ENCODE measurements around the gene BRMS1. TPM values are rescaled to one million over a fixed set of nuclear protein-coding genes. Genes with fewer than 3 reads are reported as not detected.
"Not testable (repeated sequence)": the region's sequence is repeated elsewhere in the genome, so short reads cannot be mapped to it uniquely, and the experiment has no call there.

The BRMS1 gene
- total and polyA plus RNA-seq, 2 donors from 2014 or later, result 32.8 to 69.7 TPM

GRCh38 chr11:66388780-66389386 is 44.0 kb upstream of the BRMS1 start:
- Histone ChIP-seq H3K9ac (ENCODE audit: low read length in 3 of 3) (no peak overlapping the region), H3K9me3 (ENCODE audit: control insufficient read depth in 2 of 3, insufficient read depth in 1 of 3, low read length in 3 of 3) (no peaks in the 10 kb centered on the region), H3K27ac (ENCODE audit: low read depth in 2 of 2, low read length in 2 of 2) (no peak overlapping the region), H3K4me1 (ENCODE audit: control insufficient read depth in 2 of 3, insufficient read depth in 2 of 3, low read depth in 1 of 3, low read length in 3 of 3) (no peaks in the 10 kb centered on the region), H3K36me3 (ENCODE audit: control insufficient read depth in 2 of 3, insufficient read depth in 3 of 3, low read length in 3 of 3) (no peaks in the 10 kb centered on the region), H3K27me3 (ENCODE audit: control insufficient read depth, insufficient read depth, low read length) (no peaks in the 10 kb centered on the region), H3K4me3 (ENCODE audit: low read length in 3 of 3) (no peak overlapping the region)
- TF ChIP-seq CTCF (IDR thresholded peaks at IDR 0.05; ENCODE audit: borderline replicate concordance, extremely low read depth, insufficient read depth), result peak; percentile 63
- intact Hi-C loops (cut with DNase I), result no loop called here
- FAIRE-seq (no peak), DNase-seq (peak in 4 of 5 donors; percentile 70 to 82 (median 72))

- FAIRE-seq (no peak), DNase-seq (peak; percentile 91 to 96 (median 93))
- TF ChIP-seq CTCF (IDR thresholded peaks at IDR 0.05; ENCODE audit: borderline replicate concordance, extremely low read depth, insufficient read depth), result peak; percentile 93
- H3K27ac ChIP-seq (ENCODE audit: low read depth in 2 of 2, low read length in 2 of 2), result no peak overlapping the region
- peak overlapping the region; percentile 10 to 39 (median 26) for H3K4me3 ChIP-seq (ENCODE audit: low read length in 3 of 3)
- no peaks in the 10 kb centered on the region for H3K4me1 ChIP-seq (ENCODE audit: control insufficient read depth in 2 of 3, insufficient read depth in 2 of 3, low read depth in 1 of 3, low read length in 3 of 3)
- intact Hi-C loops (cut with DNase I), result no loop called here
- no peaks in the 10 kb centered on the region for H3K9me3 ChIP-seq (ENCODE audit: control insufficient read depth in 2 of 3, insufficient read depth in 1 of 3, low read length in 3 of 3)
- peak overlapping the region; percentile 8 to 50 (median 41) for H3K9ac ChIP-seq (ENCODE audit: low read length in 3 of 3)
- no peaks in the 10 kb centered on the region for H3K36me3 ChIP-seq (ENCODE audit: control insufficient read depth in 2 of 3, insufficient read depth in 3 of 3, low read length in 3 of 3)
- H3K27me3 ChIP-seq (ENCODE audit: control insufficient read depth, insufficient read depth, low read length), result no peaks in the 10 kb centered on the region
These were observed 41.5 kb upstream of the BRMS1 start for GRCh38 chr11:66386171-66387069.

- FAIRE-seq; intact Hi-C loops (cut with DNase I); H3K9me3 ChIP-seq (ENCODE audit: control insufficient read depth in 2 of 3, insufficient read depth in 1 of 3, low read length in 3 of 3); H3K36me3 ChIP-seq (ENCODE audit: control insufficient read depth in 2 of 3, insufficient read depth in 3 of 3, low read length in 3 of 3); H3K27ac ChIP-seq (ENCODE audit: low read depth in 2 of 2, low read length in 2 of 2); H3K9ac ChIP-seq (ENCODE audit: low read length in 3 of 3); H3K4me3 ChIP-seq (ENCODE audit: low read length in 3 of 3); H3K27me3 ChIP-seq (ENCODE audit: control insufficient read depth, insufficient read depth, low read length); H3K4me1 ChIP-seq (ENCODE audit: control insufficient read depth in 2 of 3, insufficient read depth in 2 of 3, low read depth in 1 of 3, low read length in 3 of 3); DNase-seq: not testable (repeated sequence)
These were observed 39.4 kb upstream of the BRMS1 start for GRCh38 chr11:66384316-66384715.

GRCh38 chr11:66380264-66380663 is 35.4 kb upstream of the BRMS1 start:
- DNase-seq, result peak in 2 of 5 donors; percentile 32 to 46
- FAIRE-seq; H3K9ac ChIP-seq (ENCODE audit: low read length in 3 of 3); H3K27ac ChIP-seq (ENCODE audit: low read depth in 2 of 2, low read length in 2 of 2); H3K9me3 ChIP-seq (ENCODE audit: control insufficient read depth in 2 of 3, insufficient read depth in 1 of 3, low read length in 3 of 3); intact Hi-C loops (cut with DNase I); H3K4me3 ChIP-seq (ENCODE audit: low read length in 3 of 3); H3K36me3 ChIP-seq (ENCODE audit: control insufficient read depth in 2 of 3, insufficient read depth in 3 of 3, low read length in 3 of 3); H3K27me3 ChIP-seq (ENCODE audit: control insufficient read depth, insufficient read depth, low read length); H3K4me1 ChIP-seq (ENCODE audit: control insufficient read depth in 2 of 3, insufficient read depth in 2 of 3, low read depth in 1 of 3, low read length in 3 of 3): not testable (repeated sequence)

GRCh38 chr11:66373690-66374287 is 28.9 kb upstream of the BRMS1 start:
- H3K27ac ChIP-seq (ENCODE audit: low read depth in 2 of 2, low read length in 2 of 2); intact Hi-C loops (cut with DNase I); H3K4me1 ChIP-seq (ENCODE audit: control insufficient read depth in 2 of 3, insufficient read depth in 2 of 3, low read depth in 1 of 3, low read length in 3 of 3); H3K36me3 ChIP-seq (ENCODE audit: control insufficient read depth in 2 of 3, insufficient read depth in 3 of 3, low read length in 3 of 3); FAIRE-seq; DNase-seq; H3K9me3 ChIP-seq (ENCODE audit: control insufficient read depth in 2 of 3, insufficient read depth in 1 of 3, low read length in 3 of 3); H3K4me3 ChIP-seq (ENCODE audit: low read length in 3 of 3); H3K27me3 ChIP-seq (ENCODE audit: control insufficient read depth, insufficient read depth, low read length); H3K9ac ChIP-seq (ENCODE audit: low read length in 3 of 3): not testable (repeated sequence)

Measured in kidney (tissue), 14 donors.